OCI-LY3 (cell line): ENCODE data around the gene CCDC50.

Source experiments
- CTCF ChIP-seq: fragments of 200-600, 300-600 bp; sonication (generic); IDR thresholded peaks from 2 replicates; pipeline ENCODE4 v1.5.1; 2014; ENCODE audit warnings: antibody characterized with exemption, low read length, low read depth
- EZH2phosphoT487 ChIP-seq: fragments of 200-600 bp; shearing (Covaris generic); IDR thresholded peaks from 2 replicates; pipeline ENCODE4 v1.6.1; 2018; ENCODE audit warnings: antibody characterized with exemption, mixed run types, low read depth

DNA sequence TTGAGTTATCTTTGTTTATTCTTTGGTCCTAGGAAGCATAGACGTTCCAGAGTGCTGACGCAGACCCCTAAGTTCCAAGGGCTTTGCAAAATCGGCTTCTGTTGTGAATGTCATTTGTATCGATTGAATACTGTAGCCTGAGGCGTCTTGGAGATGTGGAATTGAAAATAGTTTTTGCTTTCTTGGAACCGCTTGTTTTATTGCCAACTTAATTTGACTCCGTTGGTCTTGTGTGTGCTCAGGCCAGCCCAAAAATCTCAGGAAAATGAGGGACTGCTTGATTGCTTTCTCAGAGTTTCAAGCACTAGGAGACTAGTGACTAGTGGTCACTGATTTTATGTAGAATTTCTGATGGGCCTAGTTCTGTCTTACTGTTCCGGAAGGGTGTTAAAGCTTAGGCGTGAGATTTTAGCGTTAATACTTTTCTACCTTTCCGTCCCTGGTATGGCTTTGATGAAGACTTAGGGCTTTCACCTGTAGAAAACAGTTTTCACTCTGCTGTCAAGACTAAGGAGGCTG is 1.4 kb downstream of the CCDC50 start:
- no peak for TF ChIP-seq CTCF
- TF ChIP-seq EZH2phosphoT487 = no peak
